Neural crest cell (in vitro differentiated cells): Measurements from ENCODE around the gene CDR2. TPM values are rescaled to one million over a fixed set of nuclear protein-coding genes. Genes with fewer than 3 reads are reported as not detected.

Experiments
- DNase-seq: peaks from one replicate; pipeline ENCODE4 v3.0.0; 2021; ENCODE audit warnings: low read depth, mixed read lengths, low spot score
- H3K27ac Mint-ChIP-seq: one replicate; pipeline ENCODE4 v1.8.0; 2021; ENCODE audit warnings: mild to moderate bottlenecking, mixed read lengths; ENCODE audit not compliant: unreplicated experiment
- H3K27me3 Mint-ChIP-seq: 2 replicates; pipeline ENCODE4 v1.8.0; 2021; ENCODE audit warnings: low read depth, mild to moderate bottlenecking, mixed read lengths
- H3K36me3 Mint-ChIP-seq: 2 replicates; pipeline ENCODE4 v1.8.0; 2021; ENCODE audit warnings: low read depth, mild to moderate bottlenecking, mixed read lengths
- H3K4me1 Mint-ChIP-seq: 2 replicates; pipeline ENCODE4 v1.8.0; 2021; ENCODE audit warnings: mixed read lengths
- H3K4me3 Mint-ChIP-seq: one replicate; pipeline ENCODE4 v1.8.0; 2021; ENCODE audit warnings: mild to moderate bottlenecking, mixed read lengths
- H3K9me3 Mint-ChIP-seq: 2 replicates; pipeline ENCODE4 v1.8.0; 2021; ENCODE audit warnings: mixed read lengths
- total RNA-seq: library from RNA; stranded (reverse); gene quantifications from 2 replicates; pipeline ENCODE4 v1.2.1, GENCODE V29; 2021
- TF ChIP-seq, protein P1 (sequence below): fragments of 200-600 bp; sonication (generic); conservative IDR thresholded peaks from 2 replicates; pipeline ENCODE4 v1.5.0; 2021; ENCODE audit warnings: antibody characterized with exemption, mild to moderate bottlenecking

Gene CDR2
- total RNA-seq, 1 donor from 2014 or later: 16.1 TPM

DNA sequence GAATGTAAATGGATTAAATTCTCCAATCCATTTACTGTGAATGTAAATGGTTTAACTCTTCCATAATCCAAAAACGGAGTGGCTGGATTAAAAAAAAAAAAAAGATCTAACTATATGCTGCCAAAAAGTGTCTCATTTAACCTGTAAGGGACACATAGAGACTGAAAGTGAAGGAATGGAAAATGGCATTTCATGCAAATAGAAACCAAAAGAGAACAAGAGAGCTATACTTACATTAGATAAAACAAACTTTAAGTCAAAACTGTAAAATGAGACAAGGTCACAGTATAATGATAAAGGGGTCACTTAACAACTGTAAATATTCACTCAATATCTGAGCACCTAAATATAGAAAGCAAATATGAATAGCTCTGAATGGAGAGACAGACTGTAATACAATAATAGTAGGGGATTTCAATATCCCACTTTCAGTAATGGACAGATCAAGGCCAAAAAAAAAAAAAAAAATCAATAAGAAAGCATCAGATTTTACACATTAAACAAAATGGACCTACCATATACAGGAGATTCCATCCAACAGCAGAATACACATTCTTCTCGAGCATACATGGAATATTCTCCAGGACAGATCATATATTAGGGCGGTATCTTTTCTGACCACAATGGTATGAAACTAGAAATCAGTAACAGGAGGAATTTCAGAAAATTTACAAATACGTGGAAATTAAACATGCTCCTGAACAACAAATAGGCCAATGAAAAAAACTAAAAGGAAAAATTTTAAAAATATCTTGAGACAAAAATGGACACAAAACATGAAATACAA is 36.4 kb downstream of the CDR2 start:
- Mint-ChIP-seq H3K4me3 (no peak overlapping the region), H3K4me1 (no peaks in the 10 kb centered on the region), H3K27ac (no peak overlapping the region), H3K27me3 (no peaks in the 10 kb centered on the region), H3K36me3 (peaks cover 73% of the 10 kb centered on the region), H3K9me3 (peaks cover 20% of the 10 kb centered on the region)
- TF ChIP-seq, protein P1, sequence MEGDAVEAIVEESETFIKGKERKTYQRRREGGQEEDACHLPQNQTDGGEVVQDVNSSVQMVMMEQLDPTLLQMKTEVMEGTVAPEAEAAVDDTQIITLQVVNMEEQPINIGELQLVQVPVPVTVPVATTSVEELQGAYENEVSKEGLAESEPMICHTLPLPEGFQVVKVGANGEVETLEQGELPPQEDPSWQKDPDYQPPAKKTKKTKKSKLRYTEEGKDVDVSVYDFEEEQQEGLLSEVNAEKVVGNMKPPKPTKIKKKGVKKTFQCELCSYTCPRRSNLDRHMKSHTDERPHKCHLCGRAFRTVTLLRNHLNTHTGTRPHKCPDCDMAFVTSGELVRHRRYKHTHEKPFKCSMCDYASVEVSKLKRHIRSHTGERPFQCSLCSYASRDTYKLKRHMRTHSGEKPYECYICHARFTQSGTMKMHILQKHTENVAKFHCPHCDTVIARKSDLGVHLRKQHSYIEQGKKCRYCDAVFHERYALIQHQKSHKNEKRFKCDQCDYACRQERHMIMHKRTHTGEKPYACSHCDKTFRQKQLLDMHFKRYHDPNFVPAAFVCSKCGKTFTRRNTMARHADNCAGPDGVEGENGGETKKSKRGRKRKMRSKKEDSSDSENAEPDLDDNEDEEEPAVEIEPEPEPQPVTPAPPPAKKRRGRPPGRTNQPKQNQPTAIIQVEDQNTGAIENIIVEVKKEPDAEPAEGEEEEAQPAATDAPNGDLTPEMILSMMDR: no peak
- DNase-seq: no peak

DNA sequence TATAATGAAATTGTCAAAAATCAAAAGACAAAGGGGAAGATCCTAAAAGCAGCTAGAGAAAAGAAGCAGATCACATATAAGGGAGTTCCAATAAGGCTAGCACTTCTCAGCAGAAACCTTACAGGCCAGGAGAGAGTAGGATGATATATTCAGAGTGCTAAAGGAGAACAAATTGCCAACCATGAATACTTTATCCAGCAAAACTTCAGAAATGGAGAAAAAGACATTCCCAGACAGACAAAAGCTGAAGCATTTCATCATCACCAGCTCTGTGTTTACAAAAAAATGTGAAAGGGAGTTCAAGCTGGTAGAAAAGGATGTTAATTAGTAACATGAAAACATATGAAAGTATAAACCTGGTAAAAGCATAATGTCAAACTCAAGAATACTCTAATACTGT is 37.4 kb downstream of the CDR2 start:
- no peak for DNase-seq
- Mint-ChIP-seq H3K4me3 (no peak overlapping the region), H3K36me3 (peaks cover 74% of the 10 kb centered on the region), H3K27me3 (no peaks in the 10 kb centered on the region), H3K27ac (no peak overlapping the region), H3K9me3 (peaks cover 20% of the 10 kb centered on the region), H3K4me1 (no peaks in the 10 kb centered on the region)
- TF ChIP-seq, protein P1: no peak

DNA sequence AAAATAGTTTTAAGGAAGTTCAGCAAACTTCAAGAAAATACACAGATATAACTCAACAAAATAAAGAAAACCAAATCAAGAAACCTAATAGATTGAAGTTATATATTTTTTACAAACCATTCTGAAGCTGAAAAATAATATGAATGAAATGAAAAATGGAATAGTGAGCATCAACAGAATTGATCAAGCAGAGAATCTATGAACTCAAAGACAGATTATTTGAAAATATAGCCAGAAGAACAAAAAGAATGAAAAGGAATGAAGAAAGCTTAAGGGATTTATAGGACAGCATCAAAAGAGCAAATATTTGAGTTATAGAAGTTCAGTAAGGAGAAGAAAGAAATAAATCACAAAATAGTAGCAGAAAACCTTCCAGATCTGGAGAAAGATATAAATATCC is 37.8 kb downstream of the CDR2 start:
- no peak for DNase-seq
- H3K9me3 Mint-ChIP-seq: peaks cover 20% of the 10 kb centered on the region
- H3K36me3 Mint-ChIP-seq: peaks cover 78% of the 10 kb centered on the region
- TF ChIP-seq, protein P1: no peak
- no peak overlapping the region for H3K4me3 Mint-ChIP-seq
- H3K27me3 Mint-ChIP-seq: no peaks in the 10 kb centered on the region
- no peak overlapping the region for H3K27ac Mint-ChIP-seq
- H3K4me1 Mint-ChIP-seq: no peaks in the 10 kb centered on the region

DNA sequence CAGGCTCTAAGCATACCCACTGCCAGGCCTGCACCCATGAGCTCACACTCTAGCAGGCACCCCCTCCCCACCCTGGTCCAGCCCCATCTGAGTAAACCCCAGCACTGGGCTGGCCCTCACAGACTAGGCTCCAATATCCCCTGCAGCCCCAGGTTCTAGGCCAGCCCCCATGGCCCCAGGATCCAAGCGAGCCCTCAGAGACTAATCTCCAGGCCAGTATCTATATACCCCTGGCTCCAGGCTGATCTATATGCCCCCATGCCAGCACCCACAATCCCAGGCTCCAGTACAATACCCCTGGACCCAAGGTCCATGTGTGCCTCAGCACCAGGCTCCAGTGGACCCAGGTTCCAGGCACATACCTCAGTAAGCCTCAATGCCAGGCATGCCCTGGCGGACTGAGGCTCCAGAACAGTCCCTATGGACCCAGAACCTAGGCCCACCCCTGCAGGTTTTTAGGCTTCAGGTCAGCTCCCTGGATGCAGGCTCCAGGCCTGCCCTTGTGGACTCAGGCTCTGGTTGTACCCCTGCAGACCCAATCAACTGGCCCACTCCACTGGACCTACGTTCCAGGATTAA is 38.7 kb downstream of the CDR2 start:
- TF ChIP-seq, protein P1: no peak
- H3K27ac Mint-ChIP-seq: no peak overlapping the region

DNA sequence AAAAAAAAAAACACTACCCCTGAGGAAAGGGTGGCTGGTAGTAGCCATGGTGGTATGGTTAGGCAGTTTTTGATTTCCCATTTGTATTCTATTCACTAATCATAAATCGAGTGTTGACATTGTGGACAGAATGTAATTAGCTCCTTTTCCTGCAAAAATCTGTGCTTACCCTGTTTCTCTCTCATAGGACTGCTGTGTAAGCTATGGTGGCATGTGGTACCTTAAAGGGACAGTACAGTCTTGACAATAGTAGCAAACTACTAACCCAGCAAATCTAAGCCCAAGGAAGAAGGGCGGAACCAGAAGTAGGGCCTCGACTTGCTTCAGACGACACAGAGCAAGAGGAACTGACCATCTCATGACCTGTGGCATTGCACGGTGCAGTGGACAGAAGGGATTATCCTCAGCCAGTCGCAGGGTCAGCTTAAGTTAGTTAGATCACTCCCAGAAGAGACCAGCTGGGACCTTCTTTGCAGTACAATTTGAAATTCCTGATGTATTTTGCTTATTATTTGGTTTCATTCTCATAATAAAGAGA is 40.9 kb downstream of the CDR2 start:
- no peaks in the 10 kb centered on the region for H3K4me1 Mint-ChIP-seq
- DNase-seq: no peak
- peaks cover 68% of the 10 kb centered on the region for H3K36me3 Mint-ChIP-seq
- no peaks in the 10 kb centered on the region for H3K27me3 Mint-ChIP-seq
- no peak overlapping the region for H3K27ac Mint-ChIP-seq
- no peak overlapping the region for H3K4me3 Mint-ChIP-seq
- peaks cover 15% of the 10 kb centered on the region for H3K9me3 Mint-ChIP-seq
- TF ChIP-seq, protein P1: no peak

More for the DNA sequence above, 38.7 kb downstream of the CDR2 start:
- H3K27me3 Mint-ChIP-seq: no peaks in the 10 kb centered on the region
- peaks cover 20% of the 10 kb centered on the region for H3K9me3 Mint-ChIP-seq
- H3K36me3 Mint-ChIP-seq: peaks cover 76% of the 10 kb centered on the region
- no peaks in the 10 kb centered on the region for H3K4me1 Mint-ChIP-seq
- no peak overlapping the region for H3K4me3 Mint-ChIP-seq
- DNase-seq: no peak
